ENCODE data around the gene SUGP1.
"Not testable (repeated sequence)": the region's sequence is repeated elsewhere in the genome, so short reads cannot be mapped to it uniquely, and the experiment has no call there.

Gene SUGP1, protein sequence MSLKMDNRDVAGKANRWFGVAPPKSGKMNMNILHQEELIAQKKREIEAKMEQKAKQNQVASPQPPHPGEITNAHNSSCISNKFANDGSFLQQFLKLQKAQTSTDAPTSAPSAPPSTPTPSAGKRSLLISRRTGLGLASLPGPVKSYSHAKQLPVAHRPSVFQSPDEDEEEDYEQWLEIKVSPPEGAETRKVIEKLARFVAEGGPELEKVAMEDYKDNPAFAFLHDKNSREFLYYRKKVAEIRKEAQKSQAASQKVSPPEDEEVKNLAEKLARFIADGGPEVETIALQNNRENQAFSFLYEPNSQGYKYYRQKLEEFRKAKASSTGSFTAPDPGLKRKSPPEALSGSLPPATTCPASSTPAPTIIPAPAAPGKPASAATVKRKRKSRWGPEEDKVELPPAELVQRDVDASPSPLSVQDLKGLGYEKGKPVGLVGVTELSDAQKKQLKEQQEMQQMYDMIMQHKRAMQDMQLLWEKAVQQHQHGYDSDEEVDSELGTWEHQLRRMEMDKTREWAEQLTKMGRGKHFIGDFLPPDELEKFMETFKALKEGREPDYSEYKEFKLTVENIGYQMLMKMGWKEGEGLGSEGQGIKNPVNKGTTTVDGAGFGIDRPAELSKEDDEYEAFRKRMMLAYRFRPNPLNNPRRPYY

DNA sequence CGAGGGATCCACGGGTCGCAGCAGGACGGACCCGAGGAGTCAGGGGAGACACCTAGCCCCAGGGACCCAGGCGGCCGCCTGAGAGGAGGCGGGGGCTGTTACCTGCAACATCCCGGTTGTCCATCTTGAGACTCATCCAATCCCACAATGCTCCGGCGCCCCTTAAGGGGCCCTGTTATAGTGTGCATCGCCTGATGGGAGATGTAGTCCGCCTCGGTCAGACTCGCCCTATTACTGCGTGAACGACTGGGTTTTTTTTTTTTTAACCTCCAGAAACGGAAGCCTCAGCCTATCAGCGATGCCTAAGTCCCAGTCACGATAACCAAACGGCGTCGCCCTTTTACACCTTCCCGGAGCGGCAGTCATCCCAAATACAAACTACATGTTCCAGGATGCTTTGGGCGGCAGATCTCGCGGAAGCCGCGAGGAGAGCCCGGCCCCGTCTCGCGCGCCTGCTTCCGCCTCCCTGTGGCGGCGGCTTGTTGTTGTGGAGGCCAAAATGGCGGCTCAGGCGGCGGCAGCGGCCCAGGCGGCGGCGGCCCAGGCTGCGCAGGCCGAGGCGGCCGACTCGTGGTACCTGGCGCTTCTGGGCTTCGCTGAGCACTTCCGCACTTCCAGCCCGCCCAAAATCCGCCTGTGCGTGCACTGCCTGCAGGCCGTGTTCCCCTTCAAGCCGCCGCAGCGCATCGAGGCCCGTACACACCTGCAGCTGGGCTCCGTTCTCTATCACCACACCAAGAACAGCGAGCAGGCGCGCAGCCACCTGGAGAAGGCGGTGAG, at the start of gene SUGP1, which contains the start of gene MAU2:
Gene SUGP1 (minus strand): TSS at position 149 of the 780 bp plus-strand sequence. CDS start 13 bp downstream, at position 136.
Gene MAU2 (plus strand): TSS at position 469 of the 780 bp plus-strand sequence. CDS start 31 bp downstream, at position 500.
- peak; percentile 99 for DNase-seq

DNA sequence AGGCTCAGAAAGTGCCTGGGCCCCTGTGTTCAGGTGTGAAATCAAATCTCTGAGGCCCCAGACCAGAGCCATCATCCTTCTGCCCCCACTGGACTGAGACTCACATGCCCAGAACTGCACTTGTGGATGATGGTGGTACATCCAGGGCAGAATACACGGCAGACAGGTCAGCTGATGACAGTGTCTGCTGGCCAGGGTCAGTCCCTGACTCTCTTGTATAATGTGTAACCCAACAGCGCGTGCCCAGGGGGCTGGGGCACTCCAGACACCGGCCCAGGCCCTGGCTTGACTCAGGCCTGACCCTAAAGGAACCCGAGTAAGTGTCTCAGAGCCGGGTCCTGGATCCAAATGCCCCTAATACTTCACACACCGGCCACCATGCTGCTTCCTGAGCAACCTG, 47.8 kb upstream of the SUGP1 start:
- no peak for DNase-seq

DNA sequence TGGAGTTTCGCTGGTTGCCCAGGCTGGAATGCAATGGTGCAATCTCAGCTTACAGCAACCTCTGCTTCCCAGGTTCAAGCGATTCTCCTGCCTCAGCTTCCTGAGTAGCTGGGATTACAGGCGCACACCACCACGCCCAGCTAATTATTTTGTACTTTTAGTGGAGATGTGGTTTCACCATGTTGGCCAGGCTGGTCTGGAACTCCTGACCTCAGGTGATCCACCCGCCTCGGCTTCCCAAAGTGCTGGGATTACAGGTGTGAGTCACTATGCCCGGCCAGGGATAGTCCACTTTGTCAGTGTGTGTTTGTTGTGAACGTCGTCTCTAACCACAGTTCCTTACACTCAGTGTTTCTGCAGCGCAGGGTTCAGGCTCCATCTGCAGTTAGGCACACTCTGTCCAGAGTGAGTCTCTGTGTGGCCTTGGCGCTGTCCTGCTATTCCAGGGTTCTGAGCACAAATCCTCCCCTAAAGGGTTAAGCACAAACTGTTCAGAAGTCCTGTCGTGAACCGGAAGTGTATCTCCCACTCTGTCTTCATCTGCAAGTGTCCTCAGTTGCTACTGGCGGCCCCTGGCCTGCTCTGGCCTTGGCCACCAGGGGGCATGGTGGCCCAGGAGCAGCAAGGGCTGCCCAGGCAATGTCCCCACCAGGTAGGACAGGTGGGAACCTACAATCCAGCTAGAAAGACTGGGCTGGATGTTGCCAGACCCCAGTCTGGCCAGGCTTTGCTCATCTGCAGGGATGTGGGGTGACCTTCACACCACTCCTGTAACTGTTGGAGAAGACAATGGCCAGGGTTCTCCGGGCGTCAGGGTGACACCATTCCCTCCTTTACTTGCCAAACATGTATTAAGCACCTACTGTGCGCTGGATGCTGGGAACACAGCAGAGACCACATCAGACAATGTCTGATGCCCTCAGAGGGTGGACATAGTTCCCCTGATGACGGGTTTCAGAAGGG, 46.4 kb upstream of the SUGP1 start:
- DNase-seq = peak; percentile 52

DNA sequence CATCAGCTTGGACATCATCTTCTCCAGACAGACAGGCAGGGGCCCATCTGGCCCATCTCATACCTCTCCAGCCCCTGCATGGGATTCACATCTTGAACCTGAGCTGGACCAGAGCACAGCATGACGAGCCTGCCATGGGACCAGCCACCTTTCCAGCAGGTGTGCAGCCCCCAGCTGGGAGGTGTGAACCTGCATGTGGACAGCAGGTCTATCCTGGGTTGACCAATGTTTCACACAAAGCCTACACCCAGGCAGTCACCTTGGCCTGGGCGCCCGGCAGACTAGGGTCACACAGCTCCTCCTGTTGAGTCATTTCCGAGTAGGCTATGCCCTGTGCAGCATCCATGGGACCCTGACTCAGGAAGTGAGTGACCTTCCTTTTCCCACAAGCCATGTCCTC, 41.8 kb upstream of the SUGP1 start:
- no peak for DNase-seq

DNA sequence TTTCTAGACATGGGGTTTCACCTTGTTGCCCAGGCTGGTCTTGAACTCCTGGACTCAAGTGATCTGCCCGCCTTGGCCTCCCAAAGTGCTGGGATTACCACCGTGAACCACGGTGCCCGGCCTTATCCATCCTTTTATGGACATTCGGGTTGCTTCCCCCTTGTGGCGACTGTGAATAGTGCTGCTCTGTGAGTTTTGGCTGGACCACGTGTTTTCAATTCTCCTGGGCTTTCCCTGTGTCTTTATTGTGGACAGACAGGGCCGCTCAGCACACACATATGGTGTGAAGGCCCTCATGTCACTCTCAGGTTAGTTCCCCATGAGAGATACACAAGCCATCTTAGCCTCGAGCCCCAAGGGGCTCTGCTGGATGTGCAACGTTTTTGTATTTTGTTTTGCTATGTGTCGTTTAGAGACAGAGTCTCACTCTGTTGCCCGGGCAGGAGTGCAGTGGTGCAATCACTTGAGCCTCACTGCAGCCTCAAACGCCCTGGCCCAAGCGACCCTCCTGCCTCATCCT, 40.8 kb upstream of the SUGP1 start:
- peak; percentile 13 for DNase-seq

DNA sequence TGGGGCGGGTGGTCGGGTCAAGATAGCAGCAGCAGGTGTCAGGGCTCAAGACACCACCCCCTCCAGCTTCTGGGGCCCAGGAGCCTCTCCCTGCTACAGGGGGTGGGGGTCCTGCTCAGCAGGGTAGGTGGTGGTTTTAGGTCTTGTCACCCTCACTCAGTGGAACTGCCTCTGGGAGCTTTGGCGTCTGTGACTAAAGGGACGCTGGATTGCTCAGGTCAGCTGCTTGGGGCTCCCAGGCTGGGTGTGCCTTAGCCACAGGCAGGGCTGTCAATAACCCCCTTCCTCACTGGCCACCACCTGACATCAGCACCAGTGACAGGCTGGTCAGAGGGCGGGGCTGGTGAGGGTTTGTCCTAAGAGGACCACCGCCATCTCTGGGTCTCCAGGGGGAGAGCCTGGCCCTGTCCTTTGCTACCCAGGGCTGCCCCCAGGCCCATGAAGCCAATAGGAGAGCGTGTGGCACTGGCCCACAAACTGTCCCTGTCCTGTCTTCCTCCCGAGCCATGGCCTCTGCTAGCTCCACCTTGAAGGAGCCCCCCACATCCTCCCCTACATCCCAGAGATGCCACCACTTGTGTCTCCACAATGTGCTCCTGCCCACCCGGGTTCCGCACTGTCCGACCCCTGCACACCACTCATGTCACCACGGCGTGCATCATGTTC, 36.7 kb upstream of the SUGP1 start:
- no peak for DNase-seq

DNA sequence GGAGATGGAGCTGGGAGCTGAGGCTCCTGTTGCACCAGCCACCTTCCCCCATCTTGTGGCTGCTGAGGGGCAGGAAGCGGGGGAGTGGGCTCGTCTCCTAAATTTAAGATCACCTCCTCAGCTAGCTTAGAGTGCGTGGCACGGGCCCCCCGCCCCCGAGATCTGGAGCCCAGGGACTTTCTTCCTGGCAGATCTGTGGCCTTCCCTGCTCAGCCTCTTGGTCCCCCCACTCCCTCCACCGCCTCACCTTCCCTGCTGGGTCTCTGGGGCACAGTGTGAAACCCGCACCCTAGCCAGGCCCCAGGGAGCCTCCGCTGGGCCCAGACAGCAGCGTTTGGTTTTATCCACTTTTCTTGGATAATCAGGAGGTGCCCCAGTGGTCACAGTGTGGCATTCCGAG, 36.2 kb upstream of the SUGP1 start:
- no peak for DNase-seq

DNA sequence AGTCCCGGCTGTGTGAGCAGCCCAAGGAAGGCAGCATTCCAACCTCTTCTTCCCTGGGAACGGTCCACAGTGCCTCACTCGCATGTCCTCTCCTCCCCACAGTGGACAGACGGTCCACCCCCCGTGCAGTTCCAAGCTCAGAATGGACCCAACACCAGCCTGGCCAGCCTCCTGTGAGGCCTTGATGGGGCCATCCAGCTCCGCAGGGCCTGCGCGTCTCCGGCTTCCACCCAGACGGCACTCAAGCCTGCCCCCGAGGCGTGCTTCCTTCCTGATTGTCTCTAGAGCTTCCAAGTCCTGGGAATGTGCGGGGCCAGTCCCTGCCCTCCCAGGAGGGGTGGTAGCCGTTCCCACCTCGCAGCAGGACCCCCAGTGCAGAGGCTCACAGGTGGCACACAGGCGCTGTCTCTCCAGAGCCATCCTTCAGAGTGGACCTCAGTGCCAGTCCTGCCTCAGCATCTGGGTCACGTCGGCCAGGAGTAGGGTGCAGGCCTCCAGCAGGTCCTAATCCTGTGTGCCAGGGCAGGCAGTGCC, 35.4 kb upstream of the SUGP1 start:
- no peak for DNase-seq

DNA sequence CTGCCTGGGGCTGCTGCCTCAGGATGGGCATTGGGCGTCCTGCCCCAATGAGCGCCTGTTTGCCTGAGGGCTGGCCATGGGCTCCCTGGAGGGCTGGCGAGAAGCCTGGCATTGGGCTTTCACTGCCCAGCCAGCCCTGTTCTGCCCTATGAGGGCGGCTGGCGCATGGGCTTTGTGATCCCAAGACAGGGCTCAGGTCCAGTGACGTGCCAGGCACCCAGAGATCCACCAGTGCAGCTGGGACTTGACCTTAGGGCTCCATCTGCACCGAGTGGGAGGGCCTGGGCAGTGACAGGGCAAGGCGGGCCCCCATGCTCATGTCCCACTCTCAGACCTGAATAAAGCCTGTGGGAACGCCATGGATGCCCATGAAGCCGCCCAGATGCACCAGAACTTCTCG, 34.6 kb upstream of the SUGP1 start:
- no peak for DNase-seq

DNA sequence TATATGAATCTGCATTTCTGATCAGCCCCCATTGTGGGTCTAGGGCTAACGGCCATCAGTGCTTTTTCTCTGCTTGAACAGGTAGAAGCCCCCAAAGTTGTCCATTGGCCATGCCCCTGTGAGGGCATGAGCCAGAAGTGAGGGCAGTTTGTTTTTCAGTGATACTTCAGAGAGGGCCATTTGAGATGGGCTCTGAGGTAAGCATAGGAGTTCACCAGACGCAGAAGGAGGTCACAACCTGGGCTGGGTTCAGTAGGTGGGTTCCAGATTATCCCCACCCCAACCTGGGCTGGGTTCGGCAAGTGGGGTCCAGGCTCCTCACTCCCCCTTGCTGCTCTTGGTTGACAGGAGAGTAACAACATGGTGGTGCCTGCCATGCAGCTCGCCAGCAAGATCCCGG, 33.7 kb upstream of the SUGP1 start:
- DNase-seq = no peak

DNA sequence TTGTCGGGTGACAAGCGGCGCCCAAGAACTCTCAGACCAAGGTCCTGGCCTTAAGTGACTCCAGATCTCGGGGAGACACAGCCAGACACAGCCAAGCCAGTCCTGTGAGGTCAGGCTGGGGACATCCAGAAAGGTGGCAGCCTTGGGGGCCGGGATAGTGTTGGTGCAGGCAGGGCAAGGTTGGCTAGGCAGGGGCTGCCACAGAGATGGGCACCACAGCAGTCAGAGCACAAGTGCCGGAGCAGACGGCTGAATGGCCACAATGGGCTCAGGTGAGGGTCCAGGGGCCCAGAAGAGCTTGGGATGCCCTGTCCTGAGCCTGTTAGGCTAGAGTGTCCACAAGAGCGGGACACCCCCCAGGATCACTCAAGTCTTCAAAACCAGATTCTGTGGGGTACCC, 32.5 kb upstream of the SUGP1 start:
- no peak for DNase-seq

DNA sequence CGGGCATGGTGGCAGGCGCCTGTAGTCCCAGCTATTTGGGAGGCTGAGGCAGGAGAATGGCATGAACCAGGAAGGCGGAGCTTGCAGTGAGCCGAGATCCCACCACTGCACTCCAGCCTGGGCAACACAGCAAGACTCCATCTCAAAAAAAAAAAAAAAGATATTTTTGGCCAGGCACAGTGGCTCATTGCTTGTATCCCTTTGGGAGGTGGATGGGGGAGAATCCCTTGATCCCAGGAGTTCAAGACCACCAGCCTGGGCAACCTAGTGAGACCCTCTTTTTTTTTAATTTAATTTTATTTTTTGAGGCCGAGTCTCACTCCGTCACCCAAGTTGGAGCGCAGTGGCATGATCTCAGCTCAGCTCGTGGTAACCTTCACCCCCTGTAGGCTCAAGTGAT, 30.4 kb upstream of the SUGP1 start:
- DNase-seq = not testable (repeated sequence)

DNA sequence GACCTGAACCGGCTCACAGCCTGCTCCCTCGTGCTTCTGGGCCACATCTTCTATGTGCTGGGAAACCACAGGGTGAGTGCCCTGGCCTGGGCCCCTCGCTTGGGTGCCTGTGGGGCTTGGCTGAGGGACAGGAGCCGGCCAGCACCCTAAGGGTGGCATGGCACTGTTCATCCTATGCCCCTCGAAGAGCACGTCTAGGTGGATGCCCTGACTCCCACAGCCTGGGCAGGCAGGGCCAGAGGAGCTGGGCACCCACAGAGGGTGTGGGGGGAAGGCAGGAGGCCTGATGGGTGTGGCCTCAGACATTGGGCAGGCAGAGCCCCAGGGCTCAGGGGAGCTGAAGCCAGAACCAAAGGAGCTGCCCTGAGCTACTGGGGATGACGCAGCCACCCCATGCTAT, 29.1 kb upstream of the SUGP1 start:
- no peak for DNase-seq

DNA sequence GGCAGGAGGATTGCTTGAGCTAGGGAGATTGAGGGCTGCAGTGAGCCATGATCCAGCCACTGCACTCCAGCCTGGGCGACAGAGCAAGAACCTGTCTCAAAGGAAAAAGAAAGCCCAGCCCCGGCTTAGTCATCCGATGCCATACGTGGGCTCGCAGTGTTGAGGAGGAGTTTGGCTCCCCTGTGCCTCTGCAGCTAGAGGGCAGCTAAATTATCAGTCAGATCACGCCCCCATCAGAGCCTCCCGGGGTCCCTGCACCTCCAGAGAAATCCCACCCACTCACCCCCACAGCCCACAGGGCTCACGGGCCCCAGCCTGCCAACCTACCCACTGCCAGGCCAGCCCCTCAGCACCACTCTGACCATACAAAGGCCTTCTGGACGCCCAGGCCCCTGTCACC, 28.0 kb upstream of the SUGP1 start:
- no peak for DNase-seq

DNA sequence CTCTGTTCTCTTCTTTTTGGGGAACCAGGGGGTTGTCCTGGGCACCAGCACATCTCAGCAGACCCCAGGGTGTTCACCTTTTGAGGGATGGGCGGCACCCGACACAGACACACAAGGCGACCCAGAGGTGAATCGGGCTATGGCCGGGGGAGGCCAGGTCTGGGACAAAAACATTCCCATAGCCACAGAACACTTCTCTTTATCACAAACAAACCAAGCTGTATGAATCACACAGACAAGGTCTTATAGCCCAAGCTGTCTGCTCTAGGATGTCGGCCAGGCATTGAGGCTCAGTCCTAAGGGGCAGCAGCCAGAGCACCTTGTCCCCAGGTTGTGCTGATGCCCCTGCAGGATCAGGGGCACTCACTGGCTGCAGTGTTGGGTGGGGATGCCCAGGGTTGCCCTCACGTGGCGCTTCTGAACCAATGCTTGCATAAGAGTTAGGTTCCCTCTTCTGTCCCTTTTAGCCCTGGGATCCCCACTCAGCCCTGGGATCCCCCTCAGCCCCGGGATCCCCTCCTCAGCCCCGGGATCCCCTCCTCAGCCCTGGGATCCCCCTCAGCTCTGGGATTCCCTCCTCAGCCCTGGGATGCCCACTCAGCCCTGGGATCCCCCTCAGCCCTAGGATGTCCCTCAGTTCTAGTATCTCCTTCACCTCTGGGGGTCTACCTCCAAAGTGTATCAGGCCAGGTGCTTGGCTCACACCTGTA, 27.2 kb upstream of the SUGP1 start:
- no peak for DNase-seq

DNA sequence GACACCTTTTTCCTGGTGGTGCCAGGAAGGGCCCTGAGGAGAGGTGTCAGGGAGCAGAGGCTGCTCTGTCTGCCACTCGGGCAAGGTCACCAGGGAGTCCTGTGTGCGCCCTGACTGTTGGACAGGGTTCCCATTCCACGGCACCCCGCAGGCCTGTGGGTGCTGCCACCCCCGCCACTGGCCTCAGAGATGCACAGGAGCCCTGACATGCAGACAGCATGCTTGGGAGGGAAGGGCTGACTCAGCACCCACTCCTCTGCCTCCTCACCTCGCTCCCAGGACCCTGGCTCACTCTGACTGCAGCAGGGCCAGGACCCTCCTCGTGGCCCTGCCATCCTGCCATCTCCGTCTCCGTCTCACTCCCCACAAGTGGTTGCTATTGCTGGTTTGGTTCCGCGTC, 25.7 kb upstream of the SUGP1 start:
- no peak for DNase-seq

DNA sequence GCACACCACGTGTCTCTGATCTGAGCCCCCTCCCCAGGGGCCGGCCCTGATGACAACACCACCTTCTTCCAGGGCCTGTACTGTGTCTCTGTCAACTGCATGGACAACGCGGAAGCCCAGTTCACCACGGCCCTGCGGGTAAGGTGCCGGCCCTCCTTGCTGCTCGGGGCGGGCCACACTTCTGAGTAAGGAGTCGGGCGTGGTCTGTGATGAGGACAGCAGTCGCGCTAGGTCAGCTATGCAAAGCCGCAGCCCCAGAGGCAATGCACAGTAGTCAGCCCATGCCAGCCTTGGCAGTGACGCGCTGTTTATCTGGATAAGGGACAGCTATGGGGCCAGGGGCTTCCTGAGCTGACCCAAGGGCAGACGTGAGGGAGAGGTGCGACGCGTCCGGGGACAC, 24.9 kb upstream of the SUGP1 start:
- no peak for DNase-seq

DNA sequence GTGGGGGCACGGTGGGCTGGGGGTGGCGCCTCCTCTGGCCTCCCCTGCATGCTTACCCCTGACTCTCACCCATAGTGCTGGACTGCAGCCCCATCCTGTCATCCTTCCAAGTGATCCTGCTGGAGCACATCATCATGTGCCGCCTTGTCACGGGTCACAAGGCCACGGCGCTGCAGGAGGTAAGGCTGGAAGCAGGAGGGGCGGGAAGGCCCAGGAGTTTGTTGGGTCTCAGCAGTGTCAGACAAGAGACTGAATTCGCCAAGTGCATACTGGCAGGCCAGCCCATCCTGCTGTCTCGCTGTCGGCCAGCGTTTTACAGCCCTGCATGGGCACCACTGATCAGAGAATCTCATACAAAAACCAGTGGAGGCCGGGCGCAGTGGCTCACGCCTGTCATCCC, 23.5 kb upstream of the SUGP1 start:
- no peak for DNase-seq

DNA sequence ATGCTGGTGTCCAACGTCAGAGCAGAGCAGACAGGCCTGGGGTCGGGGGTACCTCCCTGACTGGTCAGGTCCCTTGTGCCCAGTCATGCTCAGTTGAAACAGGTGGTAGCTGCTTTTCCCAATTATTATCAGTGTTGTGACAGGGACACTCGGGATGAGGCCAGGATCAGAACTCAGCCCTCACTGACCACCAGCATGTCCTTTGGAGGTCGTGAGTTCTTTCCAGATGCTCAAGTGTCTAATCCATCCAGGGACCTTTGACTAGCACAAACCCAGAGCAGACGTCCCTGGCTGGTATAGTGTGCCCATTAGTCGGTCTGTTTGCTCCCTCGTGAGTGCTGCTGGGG, 22.7 kb upstream of the SUGP1 start:
- no peak for DNase-seq

DNA sequence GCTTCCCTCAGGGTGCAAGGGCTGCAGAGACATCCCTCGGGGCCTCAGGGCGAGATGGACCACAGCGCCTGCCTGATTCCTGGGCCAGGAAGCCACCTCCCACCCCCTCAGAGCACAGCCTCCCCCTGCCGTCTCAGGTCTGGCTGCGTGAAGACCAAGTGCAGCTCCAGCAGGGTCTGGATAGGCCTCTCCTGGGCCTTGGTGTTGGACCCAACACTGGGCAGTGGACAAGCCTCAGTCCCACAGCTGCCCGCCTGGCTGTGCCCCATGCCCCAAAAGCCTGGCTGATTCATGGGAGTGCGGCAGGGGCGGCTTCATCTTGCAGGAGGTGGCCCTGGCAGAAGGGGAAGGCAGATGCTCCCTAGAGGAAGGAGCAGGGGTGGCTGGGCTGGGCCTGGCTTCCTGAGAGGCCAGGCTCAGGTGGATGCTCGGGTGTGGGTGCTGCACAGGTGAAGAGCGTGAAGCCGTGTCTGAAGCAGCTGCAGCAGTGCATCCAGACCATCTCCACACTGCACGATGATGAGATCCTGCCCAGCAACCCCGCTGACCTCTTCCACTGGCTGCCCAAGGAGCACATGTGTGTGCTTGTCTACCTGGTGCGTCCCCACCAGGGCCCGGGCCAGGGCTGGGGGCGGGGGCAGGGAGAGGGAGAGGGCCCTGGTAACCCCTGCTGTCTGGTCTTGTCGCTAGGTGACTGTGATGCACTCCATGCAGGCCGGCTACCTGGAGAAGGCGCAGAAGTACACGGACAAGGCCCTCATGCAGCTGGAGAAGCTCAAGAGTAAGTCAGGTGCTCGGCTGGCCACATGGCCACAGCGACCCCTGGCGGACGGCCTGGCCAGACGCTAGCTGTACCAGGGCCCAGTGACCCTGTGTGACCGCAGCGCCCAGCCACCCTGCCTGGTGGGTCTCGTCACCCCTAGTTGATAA, 22.0 kb upstream of the SUGP1 start:
- peak; percentile 40 for DNase-seq

Data from DMS79 (cell line).